OCI-LY1 (cell line): ENCODE measurements around the gene CLECL1.

Experiments used
- H2AFZ ChIP-seq: fragments of 200-600 bp; sonication (generic), shearing (Covaris generic); 2 replicates; pipeline ENCODE4 v1.6.0; 2014; ENCODE audit warnings: antibody characterized with exemption, mild to moderate bottlenecking, low read length
- H3F3A ChIP-seq: fragments of 200-600 bp; sonication (generic), shearing (Covaris generic); 2 replicates; pipeline ENCODE4 v1.6.0; 2014; ENCODE audit warnings: mild to moderate bottlenecking, antibody characterized with exemption, low read length, moderate library complexity; ENCODE audit not compliant: insufficient read depth
- H3K27ac ChIP-seq: fragments of 200-600 bp; sonication (generic); 2 replicates; pipeline ENCODE4 v1.5.1; 2014; ENCODE audit warnings: low read length, mixed run types, mild to moderate bottlenecking, low read depth; ENCODE audit not compliant: poor library complexity, severe bottlenecking
- H3K27me3 ChIP-seq: fragments of 200-600 bp; sonication (generic); 2 replicates; pipeline ENCODE4 v1.6.0; 2014; ENCODE audit warnings: antibody characterized with exemption, mild to moderate bottlenecking, low read length, moderate library complexity; ENCODE audit not compliant: insufficient read depth
- H3K36me3 ChIP-seq: fragments of 200-600 bp; sonication (generic); 2 replicates; pipeline ENCODE4 v1.6.1; 2014; ENCODE audit warnings: mild to moderate bottlenecking, antibody characterized with exemption, low read length, moderate library complexity, mixed read lengths; ENCODE audit not compliant: insufficient read depth
- H3K4me1 ChIP-seq: fragments of 200-600 bp; sonication (generic); 2 replicates; pipeline ENCODE4 v1.5.1; 2014; ENCODE audit warnings: mild to moderate bottlenecking, low read length, moderate library complexity; ENCODE audit not compliant: insufficient read depth, severe bottlenecking
- H3K4me2 ChIP-seq: fragments of 200-600 bp; sonication (generic), shearing (Covaris generic); 2 replicates; pipeline ENCODE4 v1.6.1; 2014; ENCODE audit warnings: low read length
- H3K4me3 ChIP-seq: fragments of 200-600 bp; sonication (generic); 2 replicates; pipeline ENCODE4 v1.5.1; 2014; ENCODE audit warnings: low read length, low read depth, mild to moderate bottlenecking, mixed read lengths; ENCODE audit not compliant: poor library complexity, severe bottlenecking
- H3K79me2 ChIP-seq: fragments of 200-600 bp; shearing (Covaris generic); 2 replicates; pipeline ENCODE4 v1.6.1; 2016; ENCODE audit warnings: mixed run types, low read length, mixed read lengths; ENCODE audit not compliant: insufficient read depth
- H3K9ac ChIP-seq: fragments of 200-600 bp; sonication (generic), shearing (Covaris generic); 2 replicates; pipeline ENCODE4 v1.6.1; 2014; ENCODE audit warnings: mild to moderate bottlenecking, low read length, mixed read lengths
- H3K9me2 ChIP-seq: fragments of 200-600 bp; sonication (generic), shearing (Covaris generic); 2 replicates; pipeline ENCODE4 v1.6.1; 2014; ENCODE audit warnings: low read depth, mild to moderate bottlenecking, low read length, mixed read lengths
- H3K9me3 ChIP-seq: fragments of 200-600 bp; shearing (Covaris generic); 2 replicates; pipeline ENCODE4 v1.6.1; 2014; ENCODE audit warnings: low read length, mixed read lengths
- H4K20me1 ChIP-seq: fragments of 200-600 bp; sonication (generic), shearing (Covaris generic); 2 replicates; pipeline ENCODE4 v1.6.0; 2016; ENCODE audit warnings: mild to moderate bottlenecking, low read length; ENCODE audit not compliant: insufficient read depth
- CTCF ChIP-seq: fragments of 200-600 bp; sonication (generic), shearing (Covaris generic); IDR thresholded peaks from 2 replicates; pipeline ENCODE4 v1.5.1; 2017; ENCODE audit warnings: mild to moderate bottlenecking, antibody characterized with exemption, low read length, moderate library complexity, mixed read lengths
- EZH2 ChIP-seq: fragments of 200-600 bp; sonication (generic), shearing (Covaris generic); IDR thresholded peaks from 2 replicates; pipeline ENCODE4 v1.8.0; 2017; ENCODE audit warnings: borderline replicate concordance, mixed run types, mild to moderate bottlenecking, antibody characterized with exemption, low read length, moderate library complexity, mixed read lengths

CLECL1 gene

DNA sequence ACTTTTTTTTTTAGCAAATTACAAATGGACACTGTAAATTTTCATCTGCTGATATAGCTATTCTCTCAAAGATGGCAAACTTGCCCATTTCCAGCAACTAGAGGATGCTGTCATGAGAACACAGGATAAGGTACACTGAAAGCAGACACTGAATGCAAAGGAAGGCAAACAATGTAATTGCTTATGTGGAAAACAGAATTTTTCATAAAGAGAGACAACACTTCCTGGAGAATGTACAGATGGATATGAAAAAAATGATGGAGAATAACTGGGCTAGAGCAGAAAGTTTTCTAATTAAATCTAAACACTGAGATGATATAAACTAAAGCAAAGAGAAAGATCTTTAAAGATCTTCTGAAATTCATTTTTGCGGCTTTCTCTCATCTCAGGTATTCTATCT is 27.2 kb upstream of the CLECL1 start:
- Histone ChIP-seq H2AFZ (no peak overlapping the region), H4K20me1 (no peaks in the 10 kb centered on the region), H3K4me1 (peaks cover 78% of the 10 kb centered on the region), H3K79me2 (no peaks in the 10 kb centered on the region; the same call in 1 of the 2 replicates), H3K9me3 (peaks cover 3% of the 10 kb centered on the region; the same call in 1 of the 2 replicates), H3K4me3 (peak overlapping the region; percentile 61), H3K9me2 (no peaks in the 10 kb centered on the region), H3K27me3 (no peaks in the 10 kb centered on the region), H3K4me2 (peak overlapping the region; percentile 77), H3K27ac (peak overlapping the region; percentile 41), H3F3A (peaks cover 3% of the 10 kb centered on the region; the same call in 1 of the 2 replicates), H3K36me3 (peaks cover 5% of the 10 kb centered on the region; the same call in 1 of the 2 replicates), H3K9ac (peak overlapping the region; percentile 60)
- no peak for TF ChIP-seq EZH2
- no peak for TF ChIP-seq CTCF

DNA sequence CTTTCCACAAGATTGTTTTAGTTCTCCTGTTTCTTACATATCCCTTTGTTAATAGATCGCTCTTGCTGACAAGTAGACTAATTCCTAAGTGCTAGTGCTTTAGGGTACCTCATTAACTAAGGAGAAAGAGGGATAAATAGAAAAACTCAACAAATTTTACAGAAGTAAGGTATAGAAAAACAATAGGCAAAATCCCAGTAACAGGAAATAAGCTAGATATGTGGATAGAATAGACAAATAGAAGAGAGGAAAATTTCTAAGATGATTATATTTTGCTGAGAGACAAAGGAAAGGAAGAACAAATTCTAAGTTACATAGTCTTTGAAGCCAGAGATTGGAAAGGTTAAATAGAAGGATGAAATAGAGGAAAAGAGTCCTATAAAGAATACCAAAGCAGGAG is 26.8 kb upstream of the CLECL1 start:
- Histone ChIP-seq H3K4me1 (peaks cover 74% of the 10 kb centered on the region), H3K36me3 (peaks cover 7% of the 10 kb centered on the region; the same call in 1 of the 2 replicates), H2AFZ (no peak overlapping the region), H3K4me2 (peak overlapping the region; percentile 77), H3K79me2 (no peaks in the 10 kb centered on the region; the same call in 1 of the 2 replicates), H3K27me3 (no peaks in the 10 kb centered on the region), H3K27ac (peak overlapping the region; percentile 42), H3K4me3 (peak overlapping the region; percentile 61), H3K9me2 (no peaks in the 10 kb centered on the region), H3K9ac (peak overlapping the region; percentile 60), H3K9me3 (peaks cover 3% of the 10 kb centered on the region; the same call in 1 of the 2 replicates), H4K20me1 (no peaks in the 10 kb centered on the region), H3F3A (peaks cover 4% of the 10 kb centered on the region; the same call in 1 of the 2 replicates)
- no peak for TF ChIP-seq CTCF
- no peak for TF ChIP-seq EZH2

DNA sequence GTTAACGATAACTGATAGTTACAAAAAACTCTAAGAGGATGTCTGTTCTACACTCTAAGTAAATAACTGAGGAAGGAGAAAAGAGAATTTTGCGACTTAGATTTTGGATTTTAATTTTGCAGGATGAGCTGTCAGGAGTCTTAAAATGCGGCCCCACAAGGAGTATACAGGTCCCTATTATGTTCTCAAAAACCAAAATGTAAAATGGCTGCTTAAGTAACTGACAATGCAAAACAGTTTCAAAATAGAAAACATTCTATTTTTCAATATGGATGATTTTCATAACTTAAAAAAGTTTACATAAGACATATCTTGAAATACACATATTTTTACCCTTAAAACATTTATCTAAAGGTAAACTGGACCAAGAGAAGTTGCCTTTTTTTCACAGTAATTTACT is 25.2 kb upstream of the CLECL1 start:
- no peak overlapping the region for H2AFZ ChIP-seq
- H3K9me2 ChIP-seq: no peaks in the 10 kb centered on the region
- H3K79me2 ChIP-seq: no peaks in the 10 kb centered on the region; the same call in 1 of the 2 replicates
- peaks cover 58% of the 10 kb centered on the region for H3K4me1 ChIP-seq
- H3K36me3 ChIP-seq: peaks cover 14% of the 10 kb centered on the region; the same call in 1 of the 2 replicates
- peak overlapping the region; percentile 61 for H3K4me3 ChIP-seq
- H3K27ac ChIP-seq: peak overlapping the region; percentile 80
- H4K20me1 ChIP-seq: no peaks in the 10 kb centered on the region
- H3K9me3 ChIP-seq: peaks cover 3% of the 10 kb centered on the region; the same call in 1 of the 2 replicates
- peak overlapping the region; percentile 77 for H3K4me2 ChIP-seq
- no peaks in the 10 kb centered on the region for H3K27me3 ChIP-seq
- TF ChIP-seq CTCF: no peak
- no peak for TF ChIP-seq EZH2
- H3F3A ChIP-seq: peaks cover 7% of the 10 kb centered on the region; the same call in 1 of the 2 replicates
- H3K9ac ChIP-seq: peak overlapping the region; percentile 67
